Measurements from ENCODE around the gene ANTXR1. TPM values are rescaled to one million over a fixed set of nuclear protein-coding genes. Genes with fewer than 3 reads are reported as not detected.

The ANTXR1 gene
- total RNA-seq, 1 experiment from 2014 or later = 0.66 TPM

DNA sequence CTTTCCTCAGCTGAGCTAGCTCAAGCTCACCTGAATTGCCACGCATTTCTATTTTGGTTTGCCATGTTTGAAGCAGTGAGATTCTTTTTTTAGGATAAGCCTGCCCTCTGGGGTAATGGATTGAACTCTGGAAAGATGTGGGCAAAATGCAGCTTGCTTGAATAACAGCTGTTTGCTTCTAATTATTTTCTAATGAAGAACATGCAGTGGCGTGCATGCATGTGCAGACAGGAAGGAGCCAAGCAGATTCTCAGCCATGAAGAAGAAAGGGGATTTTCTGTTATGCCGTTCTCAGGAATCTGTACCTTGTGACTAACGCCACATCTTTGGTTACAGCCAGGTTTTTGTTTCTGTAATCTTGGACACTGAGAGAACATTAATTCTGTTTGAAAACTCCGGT lies 171.2 kb downstream of the ANTXR1 start:
- DNase-seq = no peak
- Mint-ChIP-seq H3K4me3 (ENCODE audit: low read depth, unreplicated experiment) (no peak overlapping the region), H3K27ac (ENCODE audit: unreplicated experiment) (no peak overlapping the region), H3K9me3 (ENCODE audit: low read depth, unreplicated experiment) (no peaks in the 10 kb centered on the region), H3K4me1 (ENCODE audit: low read depth, unreplicated experiment) (no peaks in the 10 kb centered on the region), H3K27me3 (ENCODE audit: unreplicated experiment) (peaks cover 57% of the 10 kb centered on the region), H3K36me3 (ENCODE audit: insufficient read depth, unreplicated experiment) (no peaks in the 10 kb centered on the region)
- TF ChIP-seq, protein P1, sequence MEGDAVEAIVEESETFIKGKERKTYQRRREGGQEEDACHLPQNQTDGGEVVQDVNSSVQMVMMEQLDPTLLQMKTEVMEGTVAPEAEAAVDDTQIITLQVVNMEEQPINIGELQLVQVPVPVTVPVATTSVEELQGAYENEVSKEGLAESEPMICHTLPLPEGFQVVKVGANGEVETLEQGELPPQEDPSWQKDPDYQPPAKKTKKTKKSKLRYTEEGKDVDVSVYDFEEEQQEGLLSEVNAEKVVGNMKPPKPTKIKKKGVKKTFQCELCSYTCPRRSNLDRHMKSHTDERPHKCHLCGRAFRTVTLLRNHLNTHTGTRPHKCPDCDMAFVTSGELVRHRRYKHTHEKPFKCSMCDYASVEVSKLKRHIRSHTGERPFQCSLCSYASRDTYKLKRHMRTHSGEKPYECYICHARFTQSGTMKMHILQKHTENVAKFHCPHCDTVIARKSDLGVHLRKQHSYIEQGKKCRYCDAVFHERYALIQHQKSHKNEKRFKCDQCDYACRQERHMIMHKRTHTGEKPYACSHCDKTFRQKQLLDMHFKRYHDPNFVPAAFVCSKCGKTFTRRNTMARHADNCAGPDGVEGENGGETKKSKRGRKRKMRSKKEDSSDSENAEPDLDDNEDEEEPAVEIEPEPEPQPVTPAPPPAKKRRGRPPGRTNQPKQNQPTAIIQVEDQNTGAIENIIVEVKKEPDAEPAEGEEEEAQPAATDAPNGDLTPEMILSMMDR (IDR thresholded peaks at IDR 0.05; ENCODE audit: unreplicated experiment) = no peak
- BruUV-seq (replicated peaks) = no TSS peak
- intact Hi-C loops (cut with micrococcal nuclease; ENCODE audit: unreplicated experiment) = no loop called here
- CTCF ChIA-PET = no interaction called here

DNA sequence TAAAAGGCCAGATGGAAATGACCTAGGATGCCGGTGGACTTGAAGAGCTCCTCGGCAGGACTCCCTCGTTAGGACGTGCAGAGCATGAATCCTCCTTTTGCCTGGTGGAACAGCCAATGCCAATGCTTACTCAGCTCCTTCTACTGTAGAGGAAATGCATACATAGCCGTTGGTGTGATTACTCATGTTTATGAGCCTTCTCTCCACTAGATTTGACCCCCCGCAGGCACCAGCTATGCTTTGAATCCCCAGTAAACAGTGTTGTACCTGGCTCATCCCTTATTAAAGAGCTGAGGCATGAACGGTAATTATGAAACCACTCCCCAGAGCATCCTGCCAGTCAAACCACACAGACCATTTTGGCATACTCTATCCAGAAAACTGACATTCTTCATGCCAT lies 172.8 kb downstream of the ANTXR1 start:
- Mint-ChIP-seq H3K27ac (ENCODE audit: unreplicated experiment) (no peak overlapping the region), H3K27me3 (ENCODE audit: unreplicated experiment) (peaks cover 61% of the 10 kb centered on the region), H3K36me3 (ENCODE audit: insufficient read depth, unreplicated experiment) (no peaks in the 10 kb centered on the region), H3K4me1 (ENCODE audit: low read depth, unreplicated experiment) (no peaks in the 10 kb centered on the region), H3K9me3 (ENCODE audit: low read depth, unreplicated experiment) (no peaks in the 10 kb centered on the region), H3K4me3 (ENCODE audit: low read depth, unreplicated experiment) (no peak overlapping the region)
- intact Hi-C loops (cut with micrococcal nuclease; ENCODE audit: unreplicated experiment) = no loop called here
- DNase-seq = no peak
- CTCF ChIA-PET = interaction anchor here (0.6 kb wide), 1 partner anchor 73 kb away, joined by 3 read pairs; no protein-coding TSS in a partner anchor
- TF ChIP-seq, protein P1 (IDR thresholded peaks at IDR 0.05; ENCODE audit: unreplicated experiment) = no peak
- no TSS peak for BruUV-seq (replicated peaks)

DNA sequence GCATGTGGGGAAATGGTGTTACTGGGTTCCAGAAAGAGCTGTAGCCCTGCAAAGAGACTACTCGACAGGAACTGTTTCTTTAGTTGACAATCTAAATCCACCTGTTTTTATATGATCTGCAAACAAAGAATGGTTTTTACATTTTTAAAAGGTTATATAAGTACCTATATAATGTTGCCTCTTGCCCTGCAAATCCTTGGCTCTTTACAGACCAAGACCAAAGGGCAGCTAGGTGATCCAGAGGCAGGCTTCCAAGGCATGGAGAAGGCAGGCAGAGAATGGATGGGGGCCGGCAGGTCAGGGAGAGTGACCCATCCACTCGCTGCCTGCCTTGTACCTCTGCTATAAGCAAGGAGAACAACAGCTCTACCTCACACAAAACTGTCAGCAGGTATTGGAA lies 173.6 kb downstream of the ANTXR1 start:
- H3K4me1 Mint-ChIP-seq (ENCODE audit: low read depth, unreplicated experiment) = no peaks in the 10 kb centered on the region
- intact Hi-C loops (cut with micrococcal nuclease; ENCODE audit: unreplicated experiment) = no loop called here
- no peak overlapping the region for H3K4me3 Mint-ChIP-seq (ENCODE audit: low read depth, unreplicated experiment)
- TF ChIP-seq, protein P1 (IDR thresholded peaks at IDR 0.05; ENCODE audit: unreplicated experiment) = no peak
- H3K27ac Mint-ChIP-seq (ENCODE audit: unreplicated experiment) = no peak overlapping the region
- H3K9me3 Mint-ChIP-seq (ENCODE audit: low read depth, unreplicated experiment) = no peaks in the 10 kb centered on the region
- no TSS peak for BruUV-seq (replicated peaks)
- no peaks in the 10 kb centered on the region for H3K36me3 Mint-ChIP-seq (ENCODE audit: insufficient read depth, unreplicated experiment)
- CTCF ChIA-PET = no interaction called here
- peaks cover 61% of the 10 kb centered on the region for H3K27me3 Mint-ChIP-seq (ENCODE audit: unreplicated experiment)
- no peak for DNase-seq

DNA sequence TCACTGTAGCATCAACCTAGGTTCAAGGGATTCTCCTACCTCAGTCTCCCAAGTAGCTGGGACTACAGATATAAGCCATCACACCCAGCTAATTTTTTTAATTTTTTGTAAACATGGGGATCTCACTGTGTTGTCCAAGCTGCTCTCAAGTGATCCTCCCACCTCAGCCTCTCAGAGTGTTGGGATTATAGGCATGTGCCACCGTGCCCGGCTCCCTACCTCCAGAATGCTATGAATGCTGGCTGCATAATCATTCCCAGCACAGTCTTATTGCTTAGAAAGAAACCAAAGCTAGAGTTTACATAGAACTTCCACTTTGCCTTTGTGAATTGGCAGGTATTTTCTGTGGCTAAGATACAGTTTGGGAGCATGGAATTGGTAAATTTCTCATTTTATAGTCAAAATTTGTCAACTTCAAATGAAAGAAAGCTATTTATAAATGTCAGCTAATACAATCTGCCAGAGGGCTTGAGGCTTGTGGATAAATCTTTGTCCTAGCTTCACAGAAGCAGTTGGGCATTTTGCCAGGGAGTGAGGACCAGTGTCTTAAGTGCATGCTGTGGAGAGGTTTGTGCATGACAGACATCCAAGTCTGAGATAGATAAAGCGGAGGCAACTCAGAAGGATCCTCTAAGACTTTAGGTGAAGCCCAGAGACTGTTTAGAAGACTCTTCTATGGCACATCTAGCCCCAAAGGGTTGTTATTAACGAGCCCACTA lies 175.4 kb downstream of the ANTXR1 start:
- Mint-ChIP-seq H3K36me3 (ENCODE audit: insufficient read depth, unreplicated experiment) (no peaks in the 10 kb centered on the region), H3K4me1 (ENCODE audit: low read depth, unreplicated experiment) (no peaks in the 10 kb centered on the region), H3K9me3 (ENCODE audit: low read depth, unreplicated experiment) (no peaks in the 10 kb centered on the region), H3K27ac (ENCODE audit: unreplicated experiment) (no peak overlapping the region), H3K27me3 (ENCODE audit: unreplicated experiment) (peaks cover 74% of the 10 kb centered on the region), H3K4me3 (ENCODE audit: low read depth, unreplicated experiment) (no peak overlapping the region)
- TF ChIP-seq, protein P1 (IDR thresholded peaks at IDR 0.05; ENCODE audit: unreplicated experiment) = no peak
- CTCF ChIA-PET = no interaction called here
- intact Hi-C loops (cut with micrococcal nuclease; ENCODE audit: unreplicated experiment) = no loop called here
- no TSS peak for BruUV-seq (replicated peaks)
- DNase-seq = no peak

Data from Calu3 (cell line).